ENCODE results near the gene RAPGEFL1.
"Not testable (repeated sequence)": the region's sequence is repeated elsewhere in the genome, so short reads cannot be mapped to it uniquely, and the experiment has no call there.

The RAPGEFL1 gene, protein sequence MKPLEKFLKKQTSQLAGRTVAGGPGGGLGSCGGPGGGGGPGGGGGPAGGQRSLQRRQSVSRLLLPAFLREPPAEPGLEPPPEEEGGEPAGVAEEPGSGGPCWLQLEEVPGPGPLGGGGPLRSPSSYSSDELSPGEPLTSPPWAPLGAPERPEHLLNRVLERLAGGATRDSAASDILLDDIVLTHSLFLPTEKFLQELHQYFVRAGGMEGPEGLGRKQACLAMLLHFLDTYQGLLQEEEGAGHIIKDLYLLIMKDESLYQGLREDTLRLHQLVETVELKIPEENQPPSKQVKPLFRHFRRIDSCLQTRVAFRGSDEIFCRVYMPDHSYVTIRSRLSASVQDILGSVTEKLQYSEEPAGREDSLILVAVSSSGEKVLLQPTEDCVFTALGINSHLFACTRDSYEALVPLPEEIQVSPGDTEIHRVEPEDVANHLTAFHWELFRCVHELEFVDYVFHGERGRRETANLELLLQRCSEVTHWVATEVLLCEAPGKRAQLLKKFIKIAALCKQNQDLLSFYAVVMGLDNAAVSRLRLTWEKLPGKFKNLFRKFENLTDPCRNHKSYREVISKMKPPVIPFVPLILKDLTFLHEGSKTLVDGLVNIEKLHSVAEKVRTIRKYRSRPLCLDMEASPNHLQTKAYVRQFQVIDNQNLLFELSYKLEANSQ

GRCh38 chr17:40177275-40177874 lies at the start of gene RAPGEFL1:
RAPGEFL1 (plus strand) TSS chr17:40177470; CDS start chr17:40177862, 392 bp downstream.
- DNase-seq (ENCODE audit: low read depth) = peak; percentile 85

DNA sequence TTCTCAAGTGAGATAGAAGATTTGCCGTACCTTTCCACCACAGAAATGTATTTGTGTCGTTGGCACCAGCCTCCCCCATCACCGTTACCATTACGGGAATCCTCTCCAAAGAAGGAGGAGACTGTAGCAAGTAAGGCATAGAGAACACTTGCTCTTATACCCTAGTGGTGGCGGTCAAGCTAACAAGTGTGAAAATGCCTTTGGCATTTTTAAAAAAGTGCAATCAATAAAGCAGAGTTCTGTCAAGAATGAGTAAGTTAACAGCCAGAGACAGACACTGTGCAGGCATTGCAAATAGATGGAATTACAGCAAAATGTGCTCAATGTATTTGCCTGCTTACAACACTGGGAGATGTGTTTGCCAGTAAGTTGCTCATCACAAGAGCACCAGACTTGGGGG lies 47.8 kb upstream of the RAPGEFL1 start:
- no peak for DNase-seq (ENCODE audit: low read depth)

DNA sequence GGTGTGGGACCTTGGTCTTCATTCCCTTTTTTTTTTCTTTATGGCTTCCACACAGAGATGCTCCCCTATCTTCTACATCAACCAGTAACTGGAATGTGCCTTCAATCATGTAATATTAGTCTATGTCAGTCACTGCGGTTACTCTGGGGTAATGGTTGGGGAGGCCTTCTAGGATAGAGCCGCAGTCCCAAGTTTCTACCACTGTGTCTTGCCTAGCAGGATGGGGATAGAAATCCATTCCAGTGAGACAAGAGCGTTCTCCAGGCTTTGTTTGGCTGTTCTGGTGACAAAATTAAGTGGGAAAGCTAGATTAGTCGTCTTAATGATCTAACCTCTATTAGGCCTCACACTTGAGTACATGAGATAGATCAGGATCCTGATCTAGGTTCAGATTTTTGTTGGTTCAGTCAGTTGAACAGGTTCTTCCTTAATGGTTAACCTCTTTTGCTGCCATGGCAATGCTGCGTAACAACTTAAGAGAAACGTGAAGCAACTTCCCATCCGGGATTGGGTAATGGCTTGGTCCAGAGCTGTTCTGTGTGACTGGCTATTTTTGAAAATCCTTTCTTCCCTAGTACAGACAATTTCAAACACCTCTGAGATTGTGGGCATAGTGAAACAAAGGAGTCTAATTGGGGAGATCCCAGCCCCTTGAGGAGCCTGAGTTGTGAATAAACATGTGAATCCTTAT lies 46.8 kb upstream of the RAPGEFL1 start:
- no peak for DNase-seq (ENCODE audit: low read depth)

DNA sequence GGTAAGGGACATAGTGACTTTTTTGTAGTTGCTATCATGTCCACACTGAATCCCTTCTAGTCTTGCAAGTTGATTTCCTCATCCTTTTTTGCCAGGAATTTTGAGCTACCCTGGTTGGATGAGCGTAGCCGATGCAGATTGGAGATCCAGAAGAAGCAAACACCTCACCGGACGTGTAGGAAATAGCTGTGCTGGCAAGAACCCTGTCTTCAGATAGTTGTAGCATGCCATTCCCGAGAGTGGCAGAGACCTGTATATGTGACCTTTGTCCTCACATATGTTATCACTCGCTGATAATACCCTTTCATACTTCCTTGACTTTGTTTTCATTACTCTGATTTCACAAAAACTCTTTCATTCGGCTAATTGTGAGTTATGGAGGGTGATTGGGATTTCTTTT lies 43.1 kb upstream of the RAPGEFL1 start:
- DNase-seq (ENCODE audit: low read depth) = no peak

DNA sequence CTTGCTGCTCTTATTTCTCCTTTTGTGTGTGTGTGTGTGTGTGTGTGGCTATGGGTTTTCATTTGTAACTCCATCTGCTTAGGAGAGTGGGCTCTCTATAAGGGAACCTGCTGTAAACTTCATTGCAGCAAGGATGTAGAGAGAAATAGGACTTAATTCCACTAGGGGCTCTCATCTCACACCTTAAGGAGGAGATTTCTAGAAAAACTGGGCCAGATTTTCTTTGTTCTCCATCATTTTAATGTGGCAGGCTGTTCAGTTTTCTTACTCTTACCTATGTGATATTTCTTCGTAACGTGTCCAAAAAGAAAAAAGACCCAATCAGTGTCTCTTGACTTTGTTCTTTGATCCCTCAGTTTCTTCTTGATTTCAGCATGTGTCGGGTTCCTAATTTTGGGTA lies 41.5 kb upstream of the RAPGEFL1 start:
- DNase-seq (ENCODE audit: low read depth) = no peak

DNA sequence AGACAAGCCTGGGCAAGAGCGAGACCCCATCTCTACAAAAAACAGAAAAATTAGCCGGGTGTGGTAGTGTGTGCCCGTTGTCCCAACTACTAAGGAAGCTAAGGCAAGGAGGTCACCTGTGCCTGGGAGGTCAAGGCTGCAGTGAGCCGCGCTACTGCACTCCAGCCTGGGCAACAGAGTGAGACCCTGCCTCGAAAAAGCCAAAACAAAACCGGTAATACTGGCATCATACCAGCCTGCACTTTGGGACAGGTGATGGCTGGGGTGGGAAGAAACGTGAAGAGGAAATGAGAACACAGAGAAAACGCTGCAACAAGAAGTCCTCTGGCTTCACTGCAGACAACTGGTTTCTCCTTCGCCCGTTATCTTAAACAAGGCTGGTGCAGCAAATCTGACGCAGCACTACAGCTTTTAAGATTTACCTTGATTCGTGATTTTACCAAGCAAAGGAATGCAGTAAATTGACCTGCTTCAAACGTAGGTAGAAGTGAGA lies 37.7 kb upstream of the RAPGEFL1 start:
- no peak for DNase-seq (ENCODE audit: low read depth)

DNA sequence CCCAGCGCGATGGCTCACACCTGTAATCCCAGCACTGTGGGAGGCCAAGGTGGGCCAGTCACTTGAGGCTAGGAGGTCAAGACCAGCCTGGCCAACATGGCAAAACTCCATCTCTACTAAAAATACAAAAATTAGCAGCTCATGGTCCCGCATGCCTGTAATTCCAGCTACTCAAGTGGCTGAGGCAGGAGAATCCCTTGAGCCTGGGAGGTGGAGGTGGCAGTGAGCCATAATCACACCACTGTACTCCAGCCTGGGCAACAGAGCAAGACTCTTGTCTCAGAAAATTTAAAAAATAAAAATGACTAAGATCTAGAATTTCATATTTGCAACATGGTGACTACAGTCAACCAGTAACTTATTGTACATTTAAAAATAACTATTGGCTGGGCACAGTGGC lies 34.1 kb upstream of the RAPGEFL1 start:
- DNase-seq (ENCODE audit: low read depth) = not testable (repeated sequence)

- DNase-seq (ENCODE audit: low read depth) = no peak
Observed at GRCh38 chr17:40145476-40145875, 31.8 kb upstream of the RAPGEFL1 start.

DNA sequence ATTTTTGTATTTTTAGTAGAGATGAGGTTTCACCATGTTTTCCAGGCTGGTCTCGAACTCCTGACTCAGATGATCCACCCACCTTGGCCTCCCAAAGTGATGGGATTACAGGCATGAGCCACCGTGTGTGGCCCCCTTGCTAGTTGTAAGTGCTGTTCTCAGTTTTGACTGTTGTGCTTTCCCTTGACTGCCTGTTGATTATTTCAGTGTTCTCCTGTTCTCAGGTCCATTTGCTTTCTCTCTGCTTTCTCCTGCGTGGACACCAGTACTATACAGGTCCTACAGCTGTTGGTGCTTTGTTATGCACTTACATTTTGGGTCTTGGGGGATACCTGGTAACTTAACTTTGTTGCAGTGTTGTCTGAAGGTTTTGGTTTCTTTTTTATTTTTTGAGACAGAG lies 28.7 kb upstream of the RAPGEFL1 start:
- no peak for DNase-seq (ENCODE audit: low read depth)

DNA sequence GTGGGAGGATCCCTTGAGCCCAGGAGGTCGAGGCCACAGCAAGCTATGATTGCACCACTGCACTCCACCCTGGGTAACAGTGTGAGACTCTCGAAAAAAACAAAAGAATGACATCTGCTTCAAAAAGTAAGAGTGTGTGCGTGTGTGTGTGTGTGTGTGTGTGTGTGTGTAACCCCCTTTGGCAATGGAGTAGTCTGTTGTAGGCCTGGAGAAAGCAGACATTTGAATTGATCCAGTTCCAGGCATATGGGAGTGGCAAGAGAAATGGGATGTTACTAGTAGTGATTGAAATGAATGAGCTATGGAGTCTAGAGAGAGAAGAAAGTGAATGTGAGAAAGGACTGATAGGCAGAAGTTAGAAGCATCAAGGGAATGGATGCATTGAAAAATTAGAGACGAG lies 27.0 kb upstream of the RAPGEFL1 start:
- no peak for DNase-seq (ENCODE audit: low read depth)

GRCh38 chr17:40151414-40151963 lies 25.8 kb upstream of the RAPGEFL1 start:
- no peak for DNase-seq (ENCODE audit: low read depth)

- no peak for DNase-seq (ENCODE audit: low read depth)
Observed at GRCh38 chr17:40153603-40154236, 23.6 kb upstream of the RAPGEFL1 start.

- DNase-seq (ENCODE audit: low read depth) = no peak
Observed at GRCh38 chr17:40157973-40158372, 19.3 kb upstream of the RAPGEFL1 start.

DNA sequence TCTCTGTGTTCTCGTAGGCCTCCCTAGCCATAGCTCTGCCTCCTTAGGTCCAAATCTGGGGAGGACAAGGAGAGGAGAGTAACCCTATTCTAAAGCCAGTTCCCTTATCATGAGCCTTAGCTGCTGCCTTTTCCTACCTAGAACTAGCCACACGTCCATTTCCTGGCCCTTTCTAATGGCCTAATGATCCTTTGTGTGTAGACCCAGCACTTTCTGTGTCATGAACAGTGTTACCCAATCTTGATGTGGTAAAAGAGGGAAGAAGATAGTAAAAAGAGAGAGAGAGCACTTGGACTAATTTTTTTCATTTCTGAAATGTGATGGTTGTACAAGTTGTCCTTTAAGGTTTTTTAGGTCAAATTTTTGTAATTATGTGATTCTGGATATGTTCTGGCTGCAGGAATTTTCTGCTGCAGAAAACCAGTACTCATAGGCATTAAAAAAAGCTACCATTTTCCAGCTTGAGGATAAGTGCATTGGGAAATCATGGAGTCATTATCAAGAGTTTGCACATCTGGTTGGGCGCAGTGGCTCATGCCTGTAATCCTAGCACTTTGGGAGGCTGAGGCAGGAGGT lies 18.7 kb upstream of the RAPGEFL1 start:
- DNase-seq (ENCODE audit: low read depth) = no peak

DNA sequence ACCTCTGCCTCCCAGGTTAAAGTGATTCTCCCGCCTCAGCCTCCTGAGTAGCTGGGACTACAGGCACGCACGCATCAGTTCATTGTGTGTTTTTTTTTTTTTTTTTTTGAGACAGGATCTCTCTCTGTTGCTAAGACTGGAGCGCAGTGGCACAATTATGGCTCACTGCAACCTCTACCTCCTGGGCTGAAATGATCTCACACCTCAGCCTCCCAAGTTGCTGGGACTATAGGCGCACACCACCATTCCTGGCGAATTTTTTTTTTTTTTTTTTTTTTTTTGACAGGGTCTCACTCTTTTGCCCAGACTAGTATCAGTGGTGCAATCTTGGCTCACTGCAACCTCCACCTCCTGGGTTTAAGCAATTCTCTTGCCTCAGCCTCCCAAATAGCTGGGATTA lies 17.8 kb upstream of the RAPGEFL1 start:
- no peak for DNase-seq (ENCODE audit: low read depth)

DNA sequence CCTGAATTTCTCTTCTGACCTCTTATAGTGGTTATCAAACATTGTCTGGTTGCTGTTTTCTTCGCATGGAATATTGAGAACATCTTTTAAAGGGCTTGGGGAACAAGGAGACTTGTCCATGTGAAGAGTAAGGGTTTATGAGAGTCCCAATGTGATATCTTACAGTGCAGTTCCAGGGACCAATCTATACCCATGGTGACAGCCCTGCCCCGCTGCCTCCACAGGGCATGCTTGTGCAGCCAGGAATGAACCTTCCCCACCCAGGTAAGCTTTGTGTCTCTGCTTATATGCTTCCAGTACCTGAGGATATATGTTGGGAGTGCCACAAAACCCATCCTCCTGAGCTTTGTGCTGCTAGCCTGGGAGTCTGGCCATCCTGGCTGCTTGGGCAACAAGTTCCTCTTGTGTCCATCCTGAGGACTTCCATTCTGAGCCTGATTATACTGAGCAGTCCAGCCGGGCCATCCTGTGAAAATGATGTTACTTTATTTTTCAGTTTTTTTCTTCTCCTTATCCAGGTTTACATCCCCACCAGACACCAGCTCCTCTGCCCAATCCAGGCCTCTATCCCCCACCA lies 9.5 kb upstream of the RAPGEFL1 start:
- no peak for DNase-seq (ENCODE audit: low read depth)

DNA sequence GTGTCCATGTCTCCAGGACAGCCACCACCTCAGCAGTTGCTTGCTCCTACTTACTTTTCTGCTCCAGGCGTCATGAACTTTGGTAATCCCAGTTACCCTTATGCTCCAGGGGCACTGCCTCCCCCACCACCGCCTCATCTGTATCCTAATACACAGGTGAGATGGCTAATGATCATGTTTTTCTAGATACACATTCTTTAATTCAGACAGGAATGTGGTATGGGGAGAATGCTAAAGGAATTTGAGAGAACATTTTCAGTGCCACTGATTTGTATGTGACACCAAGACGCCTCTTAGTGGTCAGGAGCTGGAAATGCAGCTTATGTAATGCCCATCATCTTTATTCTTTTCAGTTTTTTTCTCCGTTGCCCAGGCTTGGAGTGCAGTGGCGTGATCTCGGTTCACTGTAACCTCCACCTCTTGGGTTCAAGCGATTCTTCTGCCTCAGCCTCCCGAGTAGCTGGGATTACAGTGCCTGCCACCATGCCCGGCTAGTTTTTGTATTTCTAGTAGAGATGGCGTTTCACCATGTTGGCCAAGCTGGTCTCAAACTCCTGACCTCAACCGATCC lies 8.9 kb upstream of the RAPGEFL1 start:
- DNase-seq (ENCODE audit: low read depth) = no peak

- DNase-seq (ENCODE audit: low read depth) = no peak
Observed at GRCh38 chr17:40170325-40170724, 6.9 kb upstream of the RAPGEFL1 start.

- no peak for DNase-seq (ENCODE audit: low read depth)
Observed at GRCh38 chr17:40171750-40172149, 5.5 kb upstream of the RAPGEFL1 start.

DNA sequence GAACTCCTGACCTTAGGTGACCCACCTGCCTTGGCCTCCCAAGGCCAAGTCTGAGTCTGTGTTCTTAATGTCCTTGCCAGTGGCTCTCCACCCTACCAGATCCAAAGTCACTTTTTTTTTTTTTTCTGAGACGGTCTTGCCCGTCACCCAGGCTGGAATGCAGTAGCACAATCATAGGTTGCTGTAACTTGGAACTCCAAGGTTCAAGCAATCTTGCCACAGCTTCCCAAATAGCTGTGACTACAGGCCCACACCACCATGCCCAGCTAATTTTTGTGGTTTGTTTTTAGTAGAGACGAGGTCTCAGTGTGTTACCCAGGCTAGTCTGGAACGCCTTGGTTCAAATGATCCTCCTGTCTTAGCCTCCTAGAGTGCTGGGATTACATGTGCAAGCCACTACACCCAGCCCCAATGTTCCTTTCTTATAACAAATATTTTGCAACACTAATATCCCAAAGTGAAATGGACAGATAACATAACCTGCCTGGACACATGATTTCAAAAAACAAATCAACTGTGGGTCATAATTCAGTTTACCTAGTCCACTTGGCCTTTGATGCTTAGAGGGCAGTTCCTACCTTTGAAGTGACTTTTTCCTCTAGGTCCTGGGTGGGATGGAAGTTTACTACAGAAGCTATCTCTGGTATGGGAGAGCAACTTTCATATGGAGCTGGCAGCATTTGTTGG lies 4.0 kb upstream of the RAPGEFL1 start:
- no peak for DNase-seq (ENCODE audit: low read depth)

Data from activated T-cell treated with anti-CD3 and anti-CD28 coated beads for 48 hours (primary cell).